CD4-positive, alpha-beta T cell treated with Interleukin-17A for 1 hour (primary cell): ENCODE measurements around the gene SLC18A2.

Experiments
- DNase-seq: peaks from one replicate; pipeline ENCODE4 v3.0.0-alpha.2; 2020

Gene SLC18A2

DNA sequence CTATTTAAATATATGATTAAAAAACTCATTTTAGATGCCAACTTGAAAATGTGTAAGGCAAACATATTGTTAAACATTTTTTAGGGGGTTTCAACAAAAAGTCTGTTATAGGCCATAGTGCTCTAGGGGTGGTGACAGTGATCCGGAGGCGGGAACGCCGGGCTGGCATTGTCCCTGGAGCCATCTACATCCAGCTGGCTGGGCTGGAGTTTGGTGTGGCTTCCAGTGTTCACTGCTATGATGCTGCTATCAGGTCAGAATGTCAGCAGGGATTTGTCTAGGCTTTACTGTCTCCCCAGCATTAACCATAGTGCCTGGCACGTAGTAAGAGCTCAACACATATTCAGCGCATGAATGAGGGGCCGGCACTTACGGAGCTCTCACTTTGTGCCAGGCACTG lies 1.9 kb upstream of the SLC18A2 start:
- no peak for DNase-seq

DNA sequence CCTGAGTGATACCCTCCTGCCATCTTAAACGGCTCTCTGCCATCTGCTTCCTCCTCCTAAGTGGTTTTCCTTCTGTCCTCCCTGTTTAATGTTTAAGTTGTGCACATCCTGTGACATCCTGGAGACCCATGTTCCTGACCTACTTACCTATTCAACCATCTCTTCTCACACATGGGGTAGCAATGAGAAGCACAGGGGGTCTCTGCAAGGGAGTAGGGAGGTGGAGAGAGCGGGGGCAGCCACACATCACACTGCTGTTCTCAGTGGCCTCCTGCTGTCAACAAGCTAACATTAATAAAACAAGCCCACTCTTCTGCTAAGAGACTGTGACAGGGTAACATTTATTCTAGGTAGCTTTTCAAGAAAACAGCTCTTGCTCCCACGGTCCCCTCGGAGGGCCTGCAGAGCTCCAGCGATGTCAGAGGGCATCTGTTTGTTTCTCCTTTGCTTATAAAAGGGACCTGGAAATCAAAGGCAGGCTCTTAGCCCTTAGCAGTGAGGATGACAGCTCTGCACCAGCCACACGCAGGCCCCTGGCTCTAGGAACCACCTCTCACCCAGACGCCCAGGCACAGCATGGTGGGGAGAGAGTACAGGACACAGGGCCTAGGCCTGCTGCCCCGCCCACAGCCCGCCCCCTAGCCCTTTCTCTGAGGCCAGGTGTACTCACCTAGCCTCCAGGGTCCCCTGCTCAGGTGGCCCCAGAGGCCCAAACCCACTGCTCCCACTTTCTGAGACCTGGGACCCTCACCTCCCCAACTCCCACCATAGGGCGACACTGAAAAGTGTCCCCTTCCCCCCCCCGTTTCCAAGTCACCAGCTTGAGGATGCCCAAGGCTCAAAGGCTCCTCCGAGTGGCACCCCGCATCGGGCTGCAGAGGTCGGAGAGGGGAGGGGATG lies 943 bp upstream of the SLC18A2 start:
- no peak for DNase-seq

DNA sequence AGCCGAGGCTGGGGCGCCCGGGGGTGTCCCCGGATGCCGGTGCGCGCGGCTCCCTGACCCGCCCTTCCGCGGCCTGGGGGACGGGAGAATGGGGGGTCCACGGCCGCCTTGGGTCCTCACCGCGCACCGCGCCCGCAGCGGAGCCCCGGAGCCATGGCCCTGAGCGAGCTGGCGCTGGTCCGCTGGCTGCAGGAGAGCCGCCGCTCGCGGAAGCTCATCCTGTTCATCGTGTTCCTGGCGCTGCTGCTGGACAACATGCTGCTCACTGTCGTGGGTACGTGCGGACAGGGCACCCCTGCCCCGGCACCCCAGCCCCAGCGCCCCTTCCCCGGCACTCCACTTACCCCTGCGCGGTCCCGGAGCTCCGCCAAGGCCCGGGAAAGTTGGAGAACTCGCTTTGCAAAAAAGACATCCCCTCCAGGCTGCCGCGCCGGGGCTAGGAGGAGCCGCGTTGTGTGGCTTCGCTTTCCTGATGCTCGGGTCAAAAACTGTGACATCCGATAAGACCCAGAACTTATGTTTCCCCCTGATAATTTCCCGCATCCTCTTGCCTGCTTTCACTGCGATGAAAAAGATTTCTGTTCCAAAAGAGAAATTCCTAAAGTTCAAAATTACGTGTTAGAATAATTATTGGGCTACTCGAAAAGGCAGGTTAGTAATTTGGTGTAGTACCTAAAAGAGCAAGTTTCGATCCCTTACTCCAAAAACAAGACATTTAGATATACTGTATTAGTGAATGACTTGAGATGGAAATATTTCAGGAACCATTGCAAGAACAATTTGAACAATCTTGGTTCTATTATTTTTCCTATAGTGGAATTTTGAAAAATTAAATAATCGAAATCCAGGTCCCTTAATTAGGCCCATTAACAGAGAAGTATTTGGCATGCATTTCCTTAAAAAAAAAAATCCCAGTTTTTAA lies 888 bp downstream of the SLC18A2 start:
- no peak for DNase-seq

- DNase-seq, result no peak
These were observed 1.5 kb downstream of the SLC18A2 start for GRCh38 chr10:117242463-117242832.

DNA sequence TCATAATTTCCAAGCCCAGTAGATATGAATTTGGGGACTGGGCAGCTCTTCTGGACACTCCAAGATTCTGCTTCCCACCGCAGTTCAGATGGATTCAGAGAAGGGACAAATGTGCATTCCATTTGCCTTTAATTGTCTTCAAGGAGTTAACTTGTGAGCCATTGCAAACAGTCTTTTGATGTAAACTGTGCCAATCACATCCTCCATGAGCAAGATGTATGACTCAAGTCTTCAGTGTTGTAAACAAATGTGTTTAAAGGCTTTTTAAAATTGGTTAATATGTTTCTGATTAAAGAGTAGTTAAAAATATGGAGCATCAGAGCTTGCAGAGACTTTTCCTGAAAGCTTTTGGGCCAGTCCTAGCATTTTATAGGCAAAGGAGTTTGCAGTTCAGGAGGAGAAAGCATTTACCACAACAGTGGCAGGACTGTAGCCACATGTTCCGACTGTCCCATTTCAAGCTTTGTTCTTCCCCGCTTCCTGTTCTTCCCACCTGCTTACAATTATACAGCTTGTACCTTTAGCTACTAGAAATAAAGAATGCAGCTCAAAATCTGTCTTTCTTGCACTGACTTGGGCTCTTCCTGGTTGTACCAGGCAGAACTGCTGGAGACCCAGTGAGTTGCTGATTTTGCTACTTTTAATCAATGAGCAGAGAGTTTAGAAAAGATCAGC lies 6.2 kb downstream of the SLC18A2 start:
- no peak for DNase-seq

DNA sequence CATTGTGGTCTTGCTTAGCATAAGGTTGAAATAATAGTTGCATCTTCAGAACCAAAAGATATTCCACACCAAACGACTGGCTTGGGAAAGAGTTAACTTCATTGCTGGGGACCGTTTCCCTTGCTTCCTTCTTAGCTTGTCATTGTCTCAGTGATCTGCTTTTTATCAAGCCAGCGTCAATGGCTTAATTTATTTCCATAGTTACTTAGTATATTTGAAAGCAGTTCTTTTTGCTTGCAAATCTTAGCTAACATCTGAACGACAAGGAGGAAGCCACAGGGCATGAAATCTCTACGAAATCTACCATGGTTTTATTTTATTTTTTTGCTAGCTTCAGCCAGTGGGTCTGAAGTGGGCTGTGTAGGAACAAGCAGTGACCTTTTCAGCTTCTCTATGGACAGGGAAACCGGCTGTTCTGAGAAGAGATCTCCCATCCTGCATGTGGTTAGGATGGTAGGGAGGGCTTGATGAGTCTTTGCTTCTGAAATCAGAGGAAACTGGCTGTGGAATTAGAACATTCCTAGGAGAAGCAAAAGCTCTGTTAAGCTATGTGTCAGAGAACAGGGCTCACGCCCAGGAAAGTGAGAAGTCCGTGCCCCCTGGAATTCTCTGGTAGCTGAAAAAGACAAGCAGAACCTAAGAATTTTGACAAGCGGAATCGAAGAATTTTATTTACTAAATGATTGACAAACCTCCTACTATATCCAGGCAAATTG lies 8.0 kb downstream of the SLC18A2 start:
- DNase-seq, result no peak

GRCh38 chr10:117249493-117250093 lies 8.7 kb downstream of the SLC18A2 start:
- no peak for DNase-seq

- no peak for DNase-seq
These were observed 9.5 kb downstream of the SLC18A2 start for GRCh38 chr10:117250411-117250810.

GRCh38 chr10:117253908-117254307 lies 13.0 kb downstream of the SLC18A2 start:
- no peak for DNase-seq

- no peak for DNase-seq
These were observed 13.4 kb downstream of the SLC18A2 start for GRCh38 chr10:117254338-117254737.

- DNase-seq, result no peak
These were observed 14.1 kb downstream of the SLC18A2 start for GRCh38 chr10:117254774-117255735.

- no peak for DNase-seq
These were observed 15.0 kb downstream of the SLC18A2 start for GRCh38 chr10:117255835-117256460.

GRCh38 chr10:117256910-117257309 lies 16.0 kb downstream of the SLC18A2 start:
- no peak for DNase-seq

DNA sequence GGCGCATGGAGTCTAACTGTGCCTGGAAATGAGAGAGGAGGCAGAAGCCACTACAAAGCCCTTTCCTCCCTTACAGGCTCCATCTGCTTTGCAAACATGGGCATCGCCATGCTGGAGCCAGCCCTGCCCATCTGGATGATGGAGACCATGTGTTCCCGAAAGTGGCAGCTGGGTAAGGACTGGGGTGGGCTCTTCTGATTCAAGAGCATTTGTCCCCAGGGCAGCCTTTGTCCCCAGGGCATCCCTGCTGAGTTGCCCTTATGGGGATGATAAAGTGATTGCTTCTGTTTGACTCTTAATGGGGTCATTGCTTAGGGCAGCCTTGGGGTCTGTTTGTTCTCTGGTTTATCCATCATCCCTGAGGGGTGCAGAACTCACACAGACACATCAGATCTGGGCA lies 16.8 kb downstream of the SLC18A2 start:
- DNase-seq, result no peak

DNA sequence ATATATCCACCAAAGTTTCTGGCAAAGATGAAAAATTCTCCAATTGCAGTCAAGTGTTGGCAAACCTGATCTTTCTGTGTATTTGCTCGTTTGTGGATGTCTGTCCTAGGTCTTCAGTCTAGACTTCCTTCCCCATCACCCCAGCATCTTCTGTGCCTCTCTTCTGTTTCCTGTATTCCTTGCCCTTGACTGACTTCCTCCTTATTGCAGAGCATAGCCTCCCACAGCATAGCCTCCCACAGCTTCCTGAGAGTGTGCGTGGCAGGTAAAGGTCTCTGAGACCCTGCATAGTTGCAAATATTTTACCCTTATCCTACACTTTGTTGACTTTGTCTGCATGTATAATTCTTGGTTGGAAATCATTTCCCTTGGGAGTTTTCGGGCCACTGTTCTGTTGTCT lies 18.4 kb downstream of the SLC18A2 start:
- no peak for DNase-seq

GRCh38 chr10:117260084-117260483 lies 19.2 kb downstream of the SLC18A2 start:
- no peak for DNase-seq

GRCh38 chr10:117261501-117261900 lies 20.6 kb downstream of the SLC18A2 start:
- no peak for DNase-seq

DNA sequence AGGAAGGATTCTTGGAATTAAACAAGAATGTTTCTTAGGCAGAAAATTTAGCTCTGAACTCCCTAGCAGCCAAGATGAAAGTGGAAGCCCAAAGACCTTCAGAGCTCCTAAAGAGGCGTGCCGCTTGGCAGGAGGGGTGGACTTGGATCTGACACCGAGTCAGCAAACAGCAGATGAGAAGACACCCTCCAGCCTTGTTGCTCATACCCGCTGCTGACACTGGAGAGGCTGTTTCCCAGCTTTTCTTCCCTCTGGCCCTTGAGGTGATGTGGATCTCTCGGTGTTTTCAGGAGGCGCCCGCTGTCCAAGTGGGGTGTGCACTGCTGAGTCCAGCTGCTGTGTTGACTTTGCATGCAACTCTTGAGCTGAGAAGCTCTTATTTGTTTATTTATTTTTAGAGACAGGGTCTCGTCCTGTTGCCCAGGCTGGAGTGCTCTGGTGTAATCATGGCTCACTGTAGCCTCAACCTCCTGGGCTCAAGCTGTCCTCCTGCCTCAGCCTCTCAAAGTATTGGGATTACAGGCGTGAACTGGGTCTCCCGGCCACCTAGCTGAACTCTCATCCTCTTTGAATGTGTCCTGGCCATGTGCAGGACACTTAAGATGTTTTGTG lies 21.5 kb downstream of the SLC18A2 start:
- DNase-seq, result no peak

GRCh38 chr10:117262903-117263293 lies 22.0 kb downstream of the SLC18A2 start:
- DNase-seq, result no peak

DNA sequence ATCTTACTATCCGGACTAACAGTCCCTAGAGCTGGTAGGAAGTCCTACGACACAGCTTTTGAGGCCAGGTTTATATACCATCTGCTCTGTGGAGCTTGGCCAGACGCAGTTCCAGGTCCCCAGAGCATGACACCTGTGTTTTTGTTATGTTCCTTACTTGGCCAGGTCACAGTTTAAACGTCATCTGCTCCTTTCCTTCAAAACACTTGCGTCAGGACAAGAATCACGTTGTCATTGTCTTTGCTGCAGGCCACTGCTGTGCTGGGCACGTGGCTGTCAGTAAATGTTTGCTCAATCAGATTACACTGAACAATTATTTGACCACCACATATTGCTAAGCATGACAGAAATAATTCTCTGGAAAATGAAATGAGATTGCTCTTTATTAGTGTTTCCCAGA lies 23.9 kb downstream of the SLC18A2 start:
- no peak for DNase-seq
